Measurements from ENCODE around the gene ERN1.
"Not testable (repeated sequence)": the region's sequence is repeated elsewhere in the genome, so short reads cannot be mapped to it uniquely, and the experiment has no call there.

ERN1 gene

DNA sequence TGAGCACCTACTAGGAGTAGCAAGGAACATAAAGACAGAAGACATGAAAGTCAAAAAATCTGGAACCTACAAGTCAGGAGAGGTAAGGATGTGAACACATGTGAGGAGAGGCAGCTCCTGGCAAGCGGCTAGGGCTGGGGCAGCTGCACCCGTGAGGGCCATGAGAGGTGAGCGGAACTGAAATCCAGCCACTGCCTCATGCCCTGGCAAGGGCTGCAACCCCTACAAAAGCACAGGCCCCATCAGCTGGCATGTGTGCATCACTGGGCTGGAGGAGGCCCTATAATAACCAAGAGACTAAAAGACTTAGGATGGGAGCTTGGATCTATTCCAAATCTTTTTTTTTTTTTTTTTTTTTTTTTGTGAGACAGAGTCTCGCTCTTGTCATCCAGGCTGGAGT lies 40.3 kb upstream of the ERN1 start:
- Histone ChIP-seq H3K9me3 (ENCODE audit: control insufficient read depth, low read length) (no peaks in the 10 kb centered on the region), H3K4me3 (ENCODE audit: insufficient read depth, low read depth, low read length) (no peak overlapping the region), H3K27me3 (ENCODE audit: control insufficient read depth, insufficient read depth, low read length, poor library complexity, severe bottlenecking) (no peaks in the 10 kb centered on the region), H3K4me1 (ENCODE audit: control insufficient read depth, insufficient read depth, low read length) (peaks cover 9% of the 10 kb centered on the region), H3K27ac (ENCODE audit: insufficient read depth, low read depth, low read length, poor library complexity, severe bottlenecking) (no peak overlapping the region), H3K36me3 (ENCODE audit: control insufficient read depth, insufficient read depth, low read length) (no peaks in the 10 kb centered on the region)
- WGBS, 2 experiments: 80 to 82% methylated on average over 4 of the region's 4 CpGs

DNA sequence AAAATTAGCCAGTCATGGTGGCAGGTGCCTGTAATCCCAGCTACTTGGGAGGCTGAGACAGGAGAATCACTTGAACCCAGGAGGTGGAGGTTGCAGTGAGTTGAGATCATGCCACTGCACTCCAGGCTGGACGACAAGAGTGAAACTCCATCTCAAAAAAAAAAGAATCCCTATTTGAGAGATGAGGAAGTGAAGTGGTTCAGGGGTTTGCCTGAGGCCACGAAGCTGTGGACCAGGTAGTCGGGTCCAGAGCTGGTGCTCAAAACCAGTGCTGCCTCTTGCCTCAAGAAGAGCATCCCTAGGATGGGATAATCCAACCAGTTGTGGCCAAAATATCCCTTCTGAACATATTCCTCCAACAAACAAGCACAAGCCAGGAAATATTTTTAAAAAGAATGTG lies 37.7 kb upstream of the ERN1 start:
- not testable (repeated sequence) for H3K4me3 ChIP-seq (ENCODE audit: insufficient read depth, low read depth, low read length); H3K9me3 ChIP-seq (ENCODE audit: control insufficient read depth, low read length); H3K36me3 ChIP-seq (ENCODE audit: control insufficient read depth, insufficient read depth, low read length); H3K4me1 ChIP-seq (ENCODE audit: control insufficient read depth, insufficient read depth, low read length); H3K27ac ChIP-seq (ENCODE audit: insufficient read depth, low read depth, low read length, poor library complexity, severe bottlenecking); H3K27me3 ChIP-seq (ENCODE audit: control insufficient read depth, insufficient read depth, low read length, poor library complexity, severe bottlenecking)
- WGBS, 2 experiments: 91 to 92% methylated on average over 3 of the region's 3 CpGs

GRCh38 chr17:64166876-64167275 lies 36.9 kb upstream of the ERN1 start:
- H3K27me3 ChIP-seq (ENCODE audit: control insufficient read depth, insufficient read depth, low read length, poor library complexity, severe bottlenecking): no peaks in the 10 kb centered on the region
- H3K36me3 ChIP-seq (ENCODE audit: control insufficient read depth, insufficient read depth, low read length): no peaks in the 10 kb centered on the region
- no peak overlapping the region for H3K4me3 ChIP-seq (ENCODE audit: insufficient read depth, low read depth, low read length)
- 93% methylated on average over 3 of the region's 3 CpGs for WGBS, 2 experiments
- H3K4me1 ChIP-seq (ENCODE audit: control insufficient read depth, insufficient read depth, low read length): no peaks in the 10 kb centered on the region
- no peaks in the 10 kb centered on the region for H3K9me3 ChIP-seq (ENCODE audit: control insufficient read depth, low read length)
- H3K27ac ChIP-seq (ENCODE audit: insufficient read depth, low read depth, low read length, poor library complexity, severe bottlenecking): no peak overlapping the region

DNA sequence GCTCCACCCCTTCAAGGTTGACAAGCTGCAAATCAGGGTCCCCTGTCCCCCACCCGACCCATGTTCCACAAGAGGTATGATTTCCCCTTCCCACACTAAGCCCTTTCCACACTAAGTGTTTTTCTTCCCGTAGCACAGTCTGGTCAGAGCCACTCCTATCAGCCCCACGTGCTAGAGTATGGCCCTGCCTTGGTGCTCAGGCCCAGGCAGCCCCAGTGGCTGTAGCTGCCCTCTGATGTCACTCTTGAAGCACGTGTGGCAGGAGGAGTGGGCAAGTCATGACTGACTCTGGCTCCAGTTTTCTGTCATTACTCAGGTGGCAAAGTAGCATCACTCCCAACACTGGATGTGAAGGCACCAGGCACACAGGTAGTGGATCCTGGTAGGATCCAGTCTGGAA lies 35.4 kb upstream of the ERN1 start:
- Histone ChIP-seq H3K9me3 (ENCODE audit: control insufficient read depth, low read length) (no peaks in the 10 kb centered on the region), H3K27ac (ENCODE audit: insufficient read depth, low read depth, low read length, poor library complexity, severe bottlenecking) (no peak overlapping the region), H3K27me3 (ENCODE audit: control insufficient read depth, insufficient read depth, low read length, poor library complexity, severe bottlenecking) (no peaks in the 10 kb centered on the region), H3K4me1 (ENCODE audit: control insufficient read depth, insufficient read depth, low read length) (no peaks in the 10 kb centered on the region), H3K4me3 (ENCODE audit: insufficient read depth, low read depth, low read length) (no peak overlapping the region), H3K36me3 (ENCODE audit: control insufficient read depth, insufficient read depth, low read length) (no peaks in the 10 kb centered on the region)
- WGBS, 2 experiments: 92% methylated on average over 4 of the region's 4 CpGs

DNA sequence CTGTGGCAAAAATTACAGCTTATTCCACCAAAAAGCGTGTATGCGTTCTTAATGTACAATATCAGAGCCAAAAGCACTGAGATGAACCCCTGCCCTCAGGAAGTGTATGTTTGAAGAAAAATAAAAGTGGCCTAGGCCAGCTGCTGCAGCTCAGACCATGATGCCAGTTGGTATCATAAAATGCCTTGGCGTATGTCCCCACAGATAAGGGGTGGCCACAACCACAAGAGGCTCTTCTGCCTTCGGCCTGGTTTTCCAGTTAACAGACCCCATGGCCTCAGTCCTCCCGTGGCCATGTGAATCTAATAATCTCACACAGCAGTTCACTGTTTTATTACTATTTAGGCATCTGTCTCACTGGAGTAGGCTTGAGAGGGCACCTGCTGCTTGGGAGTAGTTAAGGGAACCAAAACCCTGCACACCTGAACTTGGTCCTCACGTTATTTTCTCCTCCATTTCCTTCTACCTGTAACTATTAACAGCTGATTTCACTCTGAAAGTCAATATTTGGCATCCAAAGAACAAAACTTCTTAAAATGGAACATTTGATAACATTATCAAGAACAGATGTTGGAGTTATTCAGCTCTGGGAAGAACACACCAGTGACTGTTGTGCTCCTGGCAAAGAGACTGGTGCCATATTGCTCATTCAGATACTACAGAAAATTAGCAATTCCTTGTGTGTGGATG lies 34.8 kb upstream of the ERN1 start:
- H3K4me1 ChIP-seq (ENCODE audit: control insufficient read depth, insufficient read depth, low read length): no peaks in the 10 kb centered on the region
- no peak overlapping the region for H3K27ac ChIP-seq (ENCODE audit: insufficient read depth, low read depth, low read length, poor library complexity, severe bottlenecking)
- H3K36me3 ChIP-seq (ENCODE audit: control insufficient read depth, insufficient read depth, low read length): no peaks in the 10 kb centered on the region
- H3K27me3 ChIP-seq (ENCODE audit: control insufficient read depth, insufficient read depth, low read length, poor library complexity, severe bottlenecking): no peaks in the 10 kb centered on the region
- no peaks in the 10 kb centered on the region for H3K9me3 ChIP-seq (ENCODE audit: control insufficient read depth, low read length)
- H3K4me3 ChIP-seq (ENCODE audit: insufficient read depth, low read depth, low read length): no peak overlapping the region
- WGBS, 2 experiments: 96 to 97% methylated on average over 6 of the region's 6 CpGs

DNA sequence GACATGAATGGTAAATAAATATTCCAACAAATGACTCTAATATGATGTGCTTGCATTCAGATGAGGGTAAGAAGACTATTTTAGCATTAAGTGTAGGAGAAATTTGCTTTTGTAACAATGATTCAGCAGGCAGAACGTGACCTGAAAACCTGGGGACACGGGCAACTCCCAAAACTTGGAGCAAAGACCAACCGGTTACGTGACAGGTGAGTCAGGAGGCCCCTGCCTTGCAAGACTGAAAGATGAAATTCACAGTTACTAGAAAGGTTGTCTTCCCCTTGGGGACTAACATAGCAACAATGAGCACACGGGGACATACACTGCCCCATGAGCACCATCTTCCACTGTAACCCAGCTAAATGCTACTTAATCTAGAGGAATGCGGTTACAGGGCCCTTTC lies 33.5 kb upstream of the ERN1 start:
- Histone ChIP-seq H3K4me3 (ENCODE audit: insufficient read depth, low read depth, low read length) (no peak overlapping the region), H3K9me3 (ENCODE audit: control insufficient read depth, low read length) (no peaks in the 10 kb centered on the region), H3K27ac (ENCODE audit: insufficient read depth, low read depth, low read length, poor library complexity, severe bottlenecking) (no peak overlapping the region), H3K36me3 (ENCODE audit: control insufficient read depth, insufficient read depth, low read length) (no peaks in the 10 kb centered on the region), H3K27me3 (ENCODE audit: control insufficient read depth, insufficient read depth, low read length, poor library complexity, severe bottlenecking) (no peaks in the 10 kb centered on the region), H3K4me1 (ENCODE audit: control insufficient read depth, insufficient read depth, low read length) (no peaks in the 10 kb centered on the region)
- WGBS, 2 experiments: 85 to 90% methylated on average over 6 of the region's 6 CpGs

GRCh38 chr17:64162554-64162953 lies 32.6 kb upstream of the ERN1 start:
- H3K4me1 ChIP-seq (ENCODE audit: control insufficient read depth, insufficient read depth, low read length): no peaks in the 10 kb centered on the region
- no peaks in the 10 kb centered on the region for H3K27me3 ChIP-seq (ENCODE audit: control insufficient read depth, insufficient read depth, low read length, poor library complexity, severe bottlenecking)
- H3K9me3 ChIP-seq (ENCODE audit: control insufficient read depth, low read length): no peaks in the 10 kb centered on the region
- no peaks in the 10 kb centered on the region for H3K36me3 ChIP-seq (ENCODE audit: control insufficient read depth, insufficient read depth, low read length)
- 94% methylated on average over 2 of the region's 2 CpGs for WGBS, 2 experiments
- H3K27ac ChIP-seq (ENCODE audit: insufficient read depth, low read depth, low read length, poor library complexity, severe bottlenecking): no peak overlapping the region
- H3K4me3 ChIP-seq (ENCODE audit: insufficient read depth, low read depth, low read length): no peak overlapping the region

DNA sequence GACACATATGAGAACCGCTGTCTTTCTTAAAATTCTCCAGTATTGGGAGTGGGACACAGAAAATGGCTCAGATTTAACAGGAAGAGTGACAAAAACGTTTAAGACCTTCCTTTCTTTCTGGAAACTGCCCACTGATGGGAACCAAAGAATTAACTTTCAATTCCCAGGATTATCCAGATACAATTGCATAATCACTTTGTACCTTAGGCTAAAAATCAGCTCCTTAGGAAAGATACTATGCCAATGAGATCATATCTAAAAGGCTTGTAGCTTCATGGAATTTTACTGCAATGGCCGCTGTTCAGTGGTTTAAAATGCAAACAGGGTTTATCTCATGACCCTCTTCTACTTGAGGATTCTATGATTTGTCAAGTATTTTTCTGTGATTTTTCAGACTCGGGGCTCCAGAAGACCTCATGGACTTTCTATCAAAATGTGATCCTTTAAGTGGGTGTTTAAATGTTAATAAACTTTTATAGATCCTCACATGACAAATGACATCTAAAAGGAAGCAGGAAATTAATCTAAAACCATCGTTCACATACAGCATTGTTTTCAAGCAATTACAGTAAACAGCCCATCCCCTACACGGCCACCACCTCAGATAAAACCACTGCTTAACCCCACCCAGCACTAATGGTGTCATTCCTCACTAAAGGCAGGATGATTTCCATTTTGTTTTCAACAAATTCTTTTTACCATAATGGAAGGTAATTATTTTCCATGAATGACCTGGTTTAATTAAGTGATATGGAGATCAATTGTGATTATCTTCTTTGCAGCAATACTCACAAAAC lies 31.6 kb upstream of the ERN1 start:
- no peak overlapping the region for H3K27ac ChIP-seq (ENCODE audit: insufficient read depth, low read depth, low read length, poor library complexity, severe bottlenecking)
- 85 to 90% methylated on average over 5 to 6 of the region's 6 CpGs for WGBS, 2 experiments
- no peaks in the 10 kb centered on the region for H3K36me3 ChIP-seq (ENCODE audit: control insufficient read depth, insufficient read depth, low read length)
- H3K27me3 ChIP-seq (ENCODE audit: control insufficient read depth, insufficient read depth, low read length, poor library complexity, severe bottlenecking): no peaks in the 10 kb centered on the region
- H3K4me3 ChIP-seq (ENCODE audit: insufficient read depth, low read depth, low read length): no peak overlapping the region
- no peaks in the 10 kb centered on the region for H3K9me3 ChIP-seq (ENCODE audit: control insufficient read depth, low read length)
- peaks cover 5% of the 10 kb centered on the region for H3K4me1 ChIP-seq (ENCODE audit: control insufficient read depth, insufficient read depth, low read length)

GRCh38 chr17:64160378-64160777 lies 30.4 kb upstream of the ERN1 start:
- Histone ChIP-seq H3K36me3 (ENCODE audit: control insufficient read depth, insufficient read depth, low read length) (no peaks in the 10 kb centered on the region), H3K4me3 (ENCODE audit: insufficient read depth, low read depth, low read length) (no peak overlapping the region), H3K27me3 (ENCODE audit: control insufficient read depth, insufficient read depth, low read length, poor library complexity, severe bottlenecking) (no peaks in the 10 kb centered on the region), H3K27ac (ENCODE audit: insufficient read depth, low read depth, low read length, poor library complexity, severe bottlenecking) (no peak overlapping the region), H3K4me1 (ENCODE audit: control insufficient read depth, insufficient read depth, low read length) (peaks cover 8% of the 10 kb centered on the region), H3K9me3 (ENCODE audit: control insufficient read depth, low read length) (no peaks in the 10 kb centered on the region)
- 91 to 95% methylated on average over 4 of the region's 4 CpGs for WGBS, 2 experiments

GRCh38 chr17:64158831-64159590 lies 29.1 kb upstream of the ERN1 start:
- Histone ChIP-seq H3K27ac (ENCODE audit: insufficient read depth, low read depth, low read length, poor library complexity, severe bottlenecking) (no peak overlapping the region), H3K4me1 (ENCODE audit: control insufficient read depth, insufficient read depth, low read length) (peaks cover 17% of the 10 kb centered on the region), H3K36me3 (ENCODE audit: control insufficient read depth, insufficient read depth, low read length) (no peaks in the 10 kb centered on the region), H3K9me3 (ENCODE audit: control insufficient read depth, low read length) (no peaks in the 10 kb centered on the region), H3K27me3 (ENCODE audit: control insufficient read depth, insufficient read depth, low read length, poor library complexity, severe bottlenecking) (no peaks in the 10 kb centered on the region), H3K4me3 (ENCODE audit: insufficient read depth, low read depth, low read length) (no peak overlapping the region)
- WGBS, 2 experiments: 92% methylated on average over 12 of the region's 12 CpGs
